NCI-H82 (cell line): ENCODE results near the gene MAPK9.

Source experiments
- DNase-seq: peaks from one replicate; lab custom pipeline; 2025; lab: John Stamatoyannopoulos, UW

The MAPK9 gene

DNA sequence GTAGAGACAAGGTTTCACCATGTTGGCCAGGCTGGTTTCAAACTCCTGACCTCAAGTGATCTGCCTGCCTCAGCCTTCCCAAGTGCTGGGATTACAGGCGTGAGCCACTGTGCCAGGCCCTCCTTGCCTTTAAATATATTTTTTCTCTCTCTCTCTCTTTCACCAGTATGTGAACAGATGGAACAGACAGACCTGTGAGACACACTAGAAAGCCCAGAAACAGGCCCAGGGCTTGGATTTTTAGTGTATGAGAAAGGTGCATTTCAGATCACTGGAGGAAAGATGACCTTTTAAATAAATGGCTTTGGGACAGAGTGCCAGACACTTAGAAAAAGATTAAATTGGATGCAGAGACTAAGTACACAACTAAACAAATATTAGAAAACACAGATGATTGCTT is 86.0 kb downstream of the MAPK9 start:
- DNase-seq: no peak

- DNase-seq: no peak
These were observed 87.5 kb downstream of the MAPK9 start for GRCh38 chr5:180204276-180204819.

DNA sequence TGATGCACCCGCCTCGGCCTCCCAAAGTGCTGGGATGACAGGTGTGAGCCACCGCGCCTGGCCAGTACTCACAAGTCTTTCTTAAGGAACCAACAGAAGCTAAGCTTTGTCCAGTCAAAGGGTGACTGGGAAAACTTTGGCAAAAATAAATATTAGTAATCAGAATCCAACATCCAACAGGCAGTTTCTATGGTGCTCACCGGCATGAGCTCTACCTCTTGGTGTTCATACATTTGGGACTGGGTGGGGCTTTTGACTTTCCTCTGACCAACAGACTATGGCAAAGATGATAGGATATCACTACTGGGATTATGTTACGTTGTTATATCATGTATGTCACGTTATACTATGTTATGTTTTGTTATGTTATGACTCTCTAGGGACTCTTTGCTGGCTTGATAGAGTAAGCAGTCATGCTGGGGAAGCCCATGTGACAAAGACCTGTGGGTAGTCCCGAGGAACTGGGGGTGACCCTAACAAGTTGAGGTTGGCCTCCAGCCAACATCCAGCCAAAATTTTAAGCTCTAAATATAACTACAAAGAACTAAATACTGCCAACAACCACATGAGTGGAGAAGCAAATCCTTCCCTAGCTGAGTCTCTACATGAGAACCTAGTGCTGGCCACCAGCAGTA is 88.8 kb downstream of the MAPK9 start:
- no peak for DNase-seq

- peak; percentile 96 for DNase-seq
These were observed 90.6 kb downstream of the MAPK9 start for GRCh38 chr5:180201051-180201987.

GRCh38 chr5:180199390-180199789 is 92.5 kb downstream of the MAPK9 start:
- no peak for DNase-seq

DNA sequence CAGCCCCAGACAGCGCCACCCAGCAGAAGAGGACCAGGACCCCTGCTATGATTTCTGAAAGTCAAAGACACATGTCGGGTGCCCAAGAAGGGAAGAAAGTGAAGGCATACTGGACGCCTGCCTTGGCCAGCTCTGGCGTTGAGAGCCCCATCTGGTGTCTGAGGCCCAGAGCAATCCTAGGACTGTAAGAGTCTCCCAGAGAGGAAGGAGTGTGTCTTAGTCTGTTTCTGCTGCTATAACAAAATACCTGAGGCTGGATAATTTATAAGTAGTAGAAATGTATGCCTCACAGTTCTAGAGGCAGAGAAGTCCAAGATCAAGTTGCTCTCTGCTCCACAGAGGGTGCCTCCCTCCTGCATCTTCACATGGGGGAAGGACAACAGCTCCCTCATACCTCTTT is 93.7 kb downstream of the MAPK9 start:
- DNase-seq: no peak

GRCh38 chr5:180197016-180197702 is 94.7 kb downstream of the MAPK9 start:
- no peak for DNase-seq

- DNase-seq: peak; percentile 29
These were observed 97.2 kb downstream of the MAPK9 start for GRCh38 chr5:180194410-180195345.

DNA sequence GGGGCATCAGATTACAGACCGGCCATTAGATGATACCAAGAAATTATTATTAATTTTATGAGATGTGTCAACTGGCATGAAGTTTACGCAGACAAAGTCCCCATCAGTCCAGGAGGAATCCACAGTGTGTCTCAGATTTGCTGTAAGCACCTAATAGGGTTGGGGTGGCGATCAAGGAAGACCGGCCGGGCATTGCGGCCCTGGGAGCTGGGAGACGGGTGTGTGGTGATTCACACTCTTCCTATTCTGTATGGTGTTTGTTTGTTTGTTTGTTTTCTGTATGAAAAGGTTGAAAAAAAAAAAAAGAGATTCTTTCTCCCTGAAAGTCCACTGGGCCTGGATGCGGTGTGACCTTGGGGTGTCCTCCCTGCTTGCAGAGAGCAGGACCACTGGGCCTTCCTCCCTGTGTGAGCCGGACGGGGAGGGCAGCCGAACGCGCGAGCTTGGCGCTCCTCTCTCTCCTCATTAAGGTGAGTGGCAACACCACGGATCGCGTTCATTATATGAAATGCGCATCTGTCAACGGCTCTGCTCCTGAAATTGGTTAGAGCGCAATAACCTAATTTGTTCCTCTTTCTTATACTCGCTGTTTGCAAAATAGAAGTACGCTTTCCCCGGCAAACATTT is 98.0 kb downstream of the MAPK9 start:
- DNase-seq: no peak

DNA sequence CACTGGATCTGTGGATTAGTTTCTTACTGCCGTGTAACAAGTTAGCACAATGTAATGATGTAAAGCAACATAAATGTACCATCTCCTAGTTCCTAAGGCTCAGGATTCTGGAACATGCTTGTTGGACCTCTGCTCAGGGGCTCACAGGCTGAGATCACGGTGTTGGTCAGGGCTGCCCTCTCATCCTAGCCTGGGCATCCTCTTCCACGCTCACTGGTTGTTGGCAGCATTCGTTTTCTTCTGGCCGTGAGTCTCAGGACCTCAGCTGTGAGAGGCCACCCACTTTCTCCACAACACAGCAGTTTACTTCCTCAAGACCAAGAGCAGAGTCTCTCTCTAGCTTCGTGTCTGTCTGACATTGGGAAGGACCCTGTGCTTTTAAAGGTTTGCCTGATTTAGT is 100.2 kb downstream of the MAPK9 start:
- no peak for DNase-seq

DNA sequence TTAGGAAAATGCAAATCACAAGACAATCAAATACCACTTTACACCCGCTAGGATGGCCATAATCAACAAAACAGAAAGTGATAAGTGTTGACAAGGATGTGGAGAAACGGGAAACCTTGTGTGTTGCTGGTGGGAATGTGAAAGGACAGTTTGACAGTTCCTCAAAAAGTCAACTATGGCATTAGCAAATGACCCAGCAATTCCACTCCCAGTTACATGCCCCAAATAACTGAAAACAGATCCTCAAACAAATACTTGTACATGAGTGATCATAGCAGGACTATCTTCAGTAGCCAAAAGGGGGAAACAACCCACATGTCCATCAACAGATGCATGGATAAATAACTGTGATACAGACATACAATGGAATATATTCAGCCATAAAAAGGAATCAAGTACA is 104.1 kb downstream of the MAPK9 start:
- DNase-seq: no peak
